Measurements from ENCODE around the gene SRSF4. TPM values are rescaled to one million over a fixed set of nuclear protein-coding genes. Genes with fewer than 3 reads are reported as not detected.

SRSF4 gene
- total RNA-seq, 4 donors from 2014 or later: 41.4 to 82.6 (median 56.4) TPM

DNA sequence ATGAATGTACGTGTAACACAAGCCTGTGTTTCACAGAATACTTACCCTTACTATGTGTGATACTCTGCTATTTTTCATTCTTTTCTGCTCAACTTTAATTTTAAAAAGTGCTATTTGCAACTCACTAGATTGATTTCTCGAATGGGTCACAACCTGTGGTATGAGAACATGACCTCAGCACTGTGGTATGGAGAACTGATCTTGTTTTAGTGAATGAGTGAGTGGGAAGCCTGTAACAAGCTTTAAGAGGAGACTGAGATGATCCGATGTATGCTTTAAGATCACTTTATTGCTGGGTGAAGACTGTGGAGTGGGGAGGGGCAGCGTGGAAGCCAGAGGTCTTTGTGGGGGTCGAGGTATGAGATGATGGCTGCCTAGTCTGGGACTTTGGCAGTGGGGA lies 27.5 kb upstream of the SRSF4 start:
- TF ChIP-seq, protein P1, sequence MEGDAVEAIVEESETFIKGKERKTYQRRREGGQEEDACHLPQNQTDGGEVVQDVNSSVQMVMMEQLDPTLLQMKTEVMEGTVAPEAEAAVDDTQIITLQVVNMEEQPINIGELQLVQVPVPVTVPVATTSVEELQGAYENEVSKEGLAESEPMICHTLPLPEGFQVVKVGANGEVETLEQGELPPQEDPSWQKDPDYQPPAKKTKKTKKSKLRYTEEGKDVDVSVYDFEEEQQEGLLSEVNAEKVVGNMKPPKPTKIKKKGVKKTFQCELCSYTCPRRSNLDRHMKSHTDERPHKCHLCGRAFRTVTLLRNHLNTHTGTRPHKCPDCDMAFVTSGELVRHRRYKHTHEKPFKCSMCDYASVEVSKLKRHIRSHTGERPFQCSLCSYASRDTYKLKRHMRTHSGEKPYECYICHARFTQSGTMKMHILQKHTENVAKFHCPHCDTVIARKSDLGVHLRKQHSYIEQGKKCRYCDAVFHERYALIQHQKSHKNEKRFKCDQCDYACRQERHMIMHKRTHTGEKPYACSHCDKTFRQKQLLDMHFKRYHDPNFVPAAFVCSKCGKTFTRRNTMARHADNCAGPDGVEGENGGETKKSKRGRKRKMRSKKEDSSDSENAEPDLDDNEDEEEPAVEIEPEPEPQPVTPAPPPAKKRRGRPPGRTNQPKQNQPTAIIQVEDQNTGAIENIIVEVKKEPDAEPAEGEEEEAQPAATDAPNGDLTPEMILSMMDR (IDR thresholded peaks at IDR 0.05): no peak
- no peak for TF ChIP-seq POLR2A (IDR thresholded peaks at IDR 0.05)
- no peak overlapping the region for H3K4me3 ChIP-seq
- 74 to 80% methylated on average over 5 of the region's 5 CpGs for WGBS, 2 donors
- H3K9me3 ChIP-seq: no peaks in the 10 kb centered on the region
- no peaks in the 10 kb centered on the region for H3K27me3 ChIP-seq
- intact Hi-C loops (cut with DNase I): loop anchor here (10.0 kb wide), 1 partner anchor 164 kb away; no protein-coding TSS in a partner anchor
- H3K4me1 ChIP-seq: no peaks in the 10 kb centered on the region
- H3K27ac ChIP-seq: no peak overlapping the region
- DNase-seq: no peak
- H3K36me3 ChIP-seq: peaks cover 0 to 76% (median 6%) of the 10 kb centered on the region in 3 donors

DNA sequence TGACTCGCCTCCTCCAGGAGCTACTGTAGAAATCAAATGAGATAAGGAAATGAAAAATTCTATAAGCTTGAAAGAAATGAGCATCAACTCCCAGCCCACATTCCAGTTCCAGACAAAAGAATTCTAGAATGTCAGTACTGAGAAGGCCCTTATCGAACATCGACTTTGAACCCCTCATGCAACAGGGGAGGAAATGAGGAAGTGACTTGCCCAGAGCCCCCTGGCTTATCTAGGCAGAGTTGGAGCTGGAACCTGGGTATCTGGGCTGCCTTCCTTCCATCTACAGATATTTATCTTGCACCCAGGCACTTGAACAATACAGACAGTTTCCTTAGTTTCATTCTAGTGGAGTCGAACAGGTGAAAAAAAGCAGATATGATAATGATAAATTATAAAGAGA lies 26.7 kb upstream of the SRSF4 start:
- Histone ChIP-seq H3K4me3 (no peak overlapping the region), H3K9me3 (no peaks in the 10 kb centered on the region), H3K36me3 (peaks cover 0 to 76% (median 5%) of the 10 kb centered on the region in 3 donors), H3K4me1 (no peaks in the 10 kb centered on the region), H3K27ac (no peak overlapping the region), H3K27me3 (no peaks in the 10 kb centered on the region)
- TF ChIP-seq, protein P1 (IDR thresholded peaks at IDR 0.05): no peak
- TF ChIP-seq POLR2A (IDR thresholded peaks at IDR 0.05): no peak
- 76% methylated on average over 4 of the region's 4 CpGs for WGBS, 2 donors
- intact Hi-C loops (cut with DNase I): loop anchor here (10.0 kb wide), 1 partner anchor 164 kb away; no protein-coding TSS in a partner anchor
- DNase-seq: no peak

DNA sequence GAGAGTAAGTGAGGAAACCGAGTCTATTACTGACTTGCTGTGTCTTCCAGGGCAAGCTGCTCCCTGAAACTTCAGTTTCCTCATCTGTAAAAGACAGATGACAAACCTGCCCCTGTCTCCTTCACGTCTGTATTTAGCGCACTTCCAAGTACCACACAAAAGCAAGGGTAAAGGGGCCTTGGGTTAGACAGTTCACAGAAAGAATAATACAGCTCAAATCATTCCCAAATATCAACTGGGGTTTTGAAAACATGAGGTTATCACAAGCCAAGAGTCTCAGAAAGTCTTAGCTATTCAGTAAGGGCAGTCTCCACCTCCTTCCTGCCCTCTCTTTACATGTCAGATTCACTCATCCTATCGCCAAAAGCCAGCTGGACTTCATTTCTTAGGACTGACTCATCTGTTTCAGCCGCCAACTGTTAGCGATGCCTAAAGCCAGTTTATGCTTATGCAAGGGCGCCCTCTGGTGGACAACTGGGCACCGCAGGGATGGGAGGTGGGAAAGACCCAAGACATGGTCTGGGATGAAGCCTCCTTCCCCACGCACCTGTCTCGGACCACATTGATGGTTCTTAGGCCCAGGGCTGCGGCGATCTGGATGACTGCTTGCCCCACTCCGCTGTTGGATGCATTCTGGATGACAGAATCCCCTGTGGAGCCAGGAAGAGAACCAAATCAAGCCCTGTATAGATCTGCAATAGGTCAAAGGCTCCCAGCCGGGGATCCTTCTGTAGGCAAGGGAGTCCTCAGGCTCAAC lies 21.1 kb upstream of the SRSF4 start:
- intact Hi-C loops (cut with DNase I): loop anchor here (5.0 to 10.0 kb wide), 2 partner anchors 158 to 320 kb away; no protein-coding TSS in a partner anchor
- no peak for TF ChIP-seq POLR2A (IDR thresholded peaks at IDR 0.05)
- TF ChIP-seq, protein P1 (IDR thresholded peaks at IDR 0.05): peak; percentile 96 to 99 (median 98)
- WGBS, 2 donors: 16 to 19% methylated on average over 8 to 13 of the region's 14 CpGs

DNA sequence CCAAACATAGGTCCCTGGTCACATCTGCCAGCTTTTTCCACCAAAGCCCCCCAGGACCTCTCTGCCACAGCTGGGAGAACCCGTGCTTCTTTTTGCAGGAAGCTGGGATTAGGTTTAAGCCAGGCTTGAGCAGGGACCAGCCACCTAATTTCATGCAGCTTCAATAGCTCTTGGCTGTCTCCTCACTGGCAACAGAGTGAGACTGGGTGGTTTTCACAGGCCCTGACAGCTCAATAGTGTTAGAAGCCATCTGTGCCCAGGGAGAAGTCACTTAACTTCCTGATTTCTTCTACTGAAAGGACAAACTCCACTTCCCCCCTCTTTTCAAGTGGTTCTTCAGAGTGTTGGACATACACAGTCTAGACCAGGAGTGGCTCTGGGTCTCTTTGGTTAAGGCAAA lies 20.4 kb upstream of the SRSF4 start:
- intact Hi-C loops (cut with DNase I): loop anchor here (5.0 to 10.0 kb wide), 2 partner anchors 157 to 320 kb away; no protein-coding TSS in a partner anchor
- H3K27ac ChIP-seq: peak overlapping the region; percentile 77 to 89 (median 86)
- no peak overlapping the region for H3K4me3 ChIP-seq
- TF ChIP-seq POLR2A (IDR thresholded peaks at IDR 0.05): no peak
- TF ChIP-seq, protein P1 (IDR thresholded peaks at IDR 0.05): no peak
- peaks cover 0 to 81% (median 7%) of the 10 kb centered on the region in 3 donors for H3K36me3 ChIP-seq
- 43% methylated on average over 1 of the region's 1 CpG; no CpG with 5 or more reads in 1 of the 2 donors for WGBS, 2 donors
- peaks cover 9 to 24% (median 10%) of the 10 kb centered on the region in 3 donors for H3K4me1 ChIP-seq
- H3K27me3 ChIP-seq: no peaks in the 10 kb centered on the region
- no peak for DNase-seq
- H3K9me3 ChIP-seq: no peaks in the 10 kb centered on the region

More for the DNA sequence above, 21.1 kb upstream of the SRSF4 start:
- peaks cover 9 to 24% (median 10%) of the 10 kb centered on the region in 3 donors for H3K4me1 ChIP-seq
- no peaks in the 10 kb centered on the region for H3K27me3 ChIP-seq
- peak overlapping the region; percentile 77 to 89 (median 86) for H3K27ac ChIP-seq
- H3K9me3 ChIP-seq: no peaks in the 10 kb centered on the region
- peak; percentile 73 for DNase-seq
- no peak overlapping the region for H3K4me3 ChIP-seq
- H3K36me3 ChIP-seq: peaks cover 0 to 76% (median 7%) of the 10 kb centered on the region in 3 donors

DNA sequence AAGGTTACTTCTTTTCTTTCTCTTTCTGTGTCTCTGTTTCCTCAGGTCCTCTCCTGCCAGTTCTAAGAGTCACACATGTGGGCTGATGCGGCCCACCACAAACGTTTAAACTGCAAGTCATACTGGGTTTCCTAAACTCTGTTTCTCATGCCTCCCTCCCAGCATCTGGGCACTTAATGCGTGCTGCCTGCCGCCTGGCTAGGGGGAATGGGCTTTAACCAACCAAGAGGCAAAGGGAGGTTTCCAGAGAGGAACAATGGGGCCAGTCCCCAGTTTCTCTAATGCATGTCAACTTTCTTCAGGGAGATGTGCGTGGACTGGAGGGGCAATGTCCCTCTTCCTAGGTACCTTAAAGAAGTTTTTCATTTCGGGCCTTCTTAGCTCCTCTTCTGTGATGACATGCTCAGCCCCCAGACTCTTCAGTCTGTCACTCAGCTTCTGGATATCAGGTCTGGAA lies 19.9 kb upstream of the SRSF4 start:
- 81 to 93% methylated on average over 6 of the region's 6 CpGs for WGBS, 2 donors
- intact Hi-C loops (cut with DNase I): loop anchor here (5.0 to 10.0 kb wide), 2 partner anchors 157 to 319 kb away; no protein-coding TSS in a partner anchor
- no peak for DNase-seq
- no peak for TF ChIP-seq POLR2A (IDR thresholded peaks at IDR 0.05)
- TF ChIP-seq, protein P1 (IDR thresholded peaks at IDR 0.05): no peak
- Histone ChIP-seq H3K9me3 (no peaks in the 10 kb centered on the region), H3K36me3 (peaks cover 0 to 81% (median 7%) of the 10 kb centered on the region in 3 donors), H3K4me3 (no peak overlapping the region), H3K27ac (peak overlapping the region; percentile 77 to 89 (median 86)), H3K27me3 (no peaks in the 10 kb centered on the region), H3K4me1 (peaks cover 9 to 24% (median 10%) of the 10 kb centered on the region in 3 donors)
